Measurements from ENCODE around the gene NDUFV1.

GRCh38 chr11:67639438-67639859, 32.7 kb downstream of the NDUFV1 start, which contains the start of gene TBX10:
- TF ChIP-seq CTCF (IDR thresholded peaks at IDR 0.05) (no peak), POLR2A (IDR thresholded peaks at IDR 0.05) (no peak)
